Measurements from ENCODE around the gene TJAP1. TPM values are rescaled to one million over a fixed set of nuclear protein-coding genes. Genes with fewer than 3 reads are reported as not detected.

Gene TJAP1
- total and polyA plus RNA-seq, 2 donors (not counting 3 experiments of a cell fraction or from before 2014, with no cell fraction given), result 28.4 to 31.8 TPM

DNA sequence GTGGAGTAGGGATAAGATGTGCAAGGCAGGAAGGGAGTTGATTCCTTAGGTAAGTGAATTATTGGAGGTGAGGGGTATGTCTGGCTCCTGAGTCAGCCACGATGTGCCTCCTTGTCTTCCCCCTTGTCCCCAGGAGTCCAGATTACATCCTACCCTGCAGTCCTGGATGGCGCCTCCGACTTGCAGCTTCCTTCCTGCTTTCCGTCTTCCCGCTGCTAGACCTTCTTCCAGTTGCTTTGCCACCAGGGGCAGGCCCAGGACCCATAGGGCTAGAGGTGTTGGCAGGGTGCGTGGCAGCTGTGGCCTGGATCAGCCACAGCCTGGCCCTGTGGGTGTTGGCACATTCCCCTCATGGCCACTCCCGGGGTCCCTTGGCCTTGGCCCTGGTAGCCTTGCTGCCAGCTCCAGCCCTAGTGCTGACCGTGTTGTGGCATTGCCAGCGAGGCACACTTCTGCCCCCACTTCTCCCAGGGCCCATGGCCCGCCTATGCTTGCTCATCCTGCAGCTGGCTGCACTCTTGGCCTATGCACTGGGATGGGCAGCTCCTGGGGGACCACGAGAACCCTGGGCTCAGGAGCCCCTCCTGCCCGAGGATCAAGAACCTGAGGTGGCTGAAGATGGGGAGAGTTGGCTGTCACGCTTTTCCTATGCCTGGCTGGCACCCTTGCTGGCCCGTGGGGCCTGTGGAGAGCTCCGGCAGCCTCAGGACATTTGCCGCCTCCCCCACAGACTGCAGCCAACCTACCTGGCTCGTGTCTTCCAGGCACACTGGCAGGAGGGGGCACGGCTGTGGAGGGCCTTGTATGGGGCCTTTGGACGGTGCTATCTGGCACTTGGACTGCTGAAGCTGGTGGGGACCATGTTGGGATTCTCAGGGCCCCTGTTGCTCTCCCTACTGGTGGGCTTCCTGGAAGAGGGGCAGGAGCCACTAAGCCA lies 45.1 kb upstream of the TJAP1 start:
- Histone ChIP-seq H3K4me2 (ENCODE audit: insufficient read depth, low read length) (no peak overlapping the region), H3K9me1 (replicated peaks; ENCODE audit: control insufficient read depth, extremely low read depth, insufficient read depth, low read length) (no peaks in the 10 kb centered on the region), H3K9me3 (replicated peaks; ENCODE audit: control insufficient read depth, insufficient read depth, low read length) (no peaks in the 10 kb centered on the region), H3K27me3 (ENCODE audit: control insufficient read depth in 2 of 2, insufficient read depth in 2 of 2, low read length in 2 of 2) (no peaks in the 10 kb centered on the region), H3K4me3 (replicated peaks in 1 of 3; ENCODE audit: insufficient read depth in 1 of 3, low read depth in 1 of 3, low read length in 3 of 3) (no peak overlapping the region), H3K4me1 (ENCODE audit: control insufficient read depth, extremely low read depth, insufficient read depth, low read length) (peaks cover 22% of the 10 kb centered on the region), H3K9ac (replicated peaks; ENCODE audit: extremely low read depth, insufficient read depth, low read length) (no peak overlapping the region), H2AFZ (ENCODE audit: low read depth, low read length) (no peak overlapping the region), H3K36me3 (ENCODE audit: control insufficient read depth in 2 of 2, extremely low read depth in 1 of 2, insufficient read depth in 2 of 2, low read length in 2 of 2) (peaks cover 0 to 16% of the 10 kb centered on the region in 2 experiments), H3K79me2 (ENCODE audit: control insufficient read depth, insufficient read depth, low read length) (peaks cover 9% of the 10 kb centered on the region), H3K27ac (ENCODE audit: insufficient read depth, low read depth, low read length) (no peak overlapping the region), H4K20me1 (replicated peaks; ENCODE audit: control insufficient read depth, extremely low read depth, insufficient read depth, low read length) (no peaks in the 10 kb centered on the region)
- BruUV-seq (replicated peaks), result no TSS peak
- TF ChIP-seq, protein P1, sequence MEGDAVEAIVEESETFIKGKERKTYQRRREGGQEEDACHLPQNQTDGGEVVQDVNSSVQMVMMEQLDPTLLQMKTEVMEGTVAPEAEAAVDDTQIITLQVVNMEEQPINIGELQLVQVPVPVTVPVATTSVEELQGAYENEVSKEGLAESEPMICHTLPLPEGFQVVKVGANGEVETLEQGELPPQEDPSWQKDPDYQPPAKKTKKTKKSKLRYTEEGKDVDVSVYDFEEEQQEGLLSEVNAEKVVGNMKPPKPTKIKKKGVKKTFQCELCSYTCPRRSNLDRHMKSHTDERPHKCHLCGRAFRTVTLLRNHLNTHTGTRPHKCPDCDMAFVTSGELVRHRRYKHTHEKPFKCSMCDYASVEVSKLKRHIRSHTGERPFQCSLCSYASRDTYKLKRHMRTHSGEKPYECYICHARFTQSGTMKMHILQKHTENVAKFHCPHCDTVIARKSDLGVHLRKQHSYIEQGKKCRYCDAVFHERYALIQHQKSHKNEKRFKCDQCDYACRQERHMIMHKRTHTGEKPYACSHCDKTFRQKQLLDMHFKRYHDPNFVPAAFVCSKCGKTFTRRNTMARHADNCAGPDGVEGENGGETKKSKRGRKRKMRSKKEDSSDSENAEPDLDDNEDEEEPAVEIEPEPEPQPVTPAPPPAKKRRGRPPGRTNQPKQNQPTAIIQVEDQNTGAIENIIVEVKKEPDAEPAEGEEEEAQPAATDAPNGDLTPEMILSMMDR (IDR thresholded peaks at IDR 0.05; ENCODE audit: extremely low read depth in 1 of 2, insufficient read depth in 1 of 2, low read depth in 1 of 2, low read length in 2 of 2), result no peak
- CTCF ChIA-PET, result no interaction called here
- dilution Hi-C loops (cut with MboI; ENCODE audit: extremely low pct_ligation_motif_present, low sequenced_read_pairs) (no loop called here), intact Hi-C loops (cut with micrococcal nuclease) (no loop called here)
- DNase-seq (ENCODE audit: low read depth, low spot score) (no peak), FAIRE-seq (no peak)
- POLR2A ChIA-PET, result no interaction called here

DNA sequence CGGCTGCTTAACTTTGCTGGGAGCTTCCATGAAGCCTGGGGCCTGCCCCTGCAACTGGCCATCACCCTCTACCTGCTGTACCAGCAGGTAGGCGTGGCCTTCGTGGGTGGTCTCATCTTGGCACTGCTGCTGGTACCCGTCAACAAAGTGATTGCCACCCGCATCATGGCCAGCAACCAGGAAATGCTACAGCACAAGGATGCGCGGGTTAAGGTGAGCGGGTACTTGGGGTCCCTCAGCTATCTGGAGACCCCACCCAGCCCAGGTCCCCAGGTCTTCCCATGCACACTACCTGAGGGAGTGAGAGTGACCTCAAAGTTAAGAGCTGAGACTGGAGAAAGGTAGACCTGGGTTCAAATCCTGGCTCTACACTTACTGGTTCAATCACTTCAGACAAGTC lies 44.2 kb upstream of the TJAP1 start:
- Histone ChIP-seq H3K9me3 (replicated peaks; ENCODE audit: control insufficient read depth, insufficient read depth, low read length) (no peaks in the 10 kb centered on the region), H3K9me1 (replicated peaks; ENCODE audit: control insufficient read depth, extremely low read depth, insufficient read depth, low read length) (no peaks in the 10 kb centered on the region), H3K36me3 (ENCODE audit: control insufficient read depth in 2 of 2, extremely low read depth in 1 of 2, insufficient read depth in 2 of 2, low read length in 2 of 2) (peaks cover 0 to 16% of the 10 kb centered on the region in 2 experiments), H3K4me2 (ENCODE audit: insufficient read depth, low read length) (no peak overlapping the region), H3K27ac (ENCODE audit: insufficient read depth, low read depth, low read length) (no peak overlapping the region), H3K79me2 (ENCODE audit: control insufficient read depth, insufficient read depth, low read length) (peaks cover 9% of the 10 kb centered on the region), H3K4me1 (ENCODE audit: control insufficient read depth, extremely low read depth, insufficient read depth, low read length) (peaks cover 22% of the 10 kb centered on the region), H2AFZ (ENCODE audit: low read depth, low read length) (no peak overlapping the region), H3K9ac (replicated peaks; ENCODE audit: extremely low read depth, insufficient read depth, low read length) (no peak overlapping the region), H3K4me3 (replicated peaks in 1 of 3; ENCODE audit: insufficient read depth in 1 of 3, low read depth in 1 of 3, low read length in 3 of 3) (no peak overlapping the region), H3K27me3 (ENCODE audit: control insufficient read depth in 2 of 2, insufficient read depth in 2 of 2, low read length in 2 of 2) (no peaks in the 10 kb centered on the region), H4K20me1 (replicated peaks; ENCODE audit: control insufficient read depth, extremely low read depth, insufficient read depth, low read length) (no peaks in the 10 kb centered on the region)
- ChIA-PET POLR2A (no interaction called here), CTCF (interaction anchor here (1.1 kb wide), 1 partner anchor 73 kb away, joined by 3 read pairs; no protein-coding TSS in a partner anchor)
- intact Hi-C loops (cut with micrococcal nuclease) (no loop called here), dilution Hi-C loops (cut with MboI; ENCODE audit: extremely low pct_ligation_motif_present, low sequenced_read_pairs) (no loop called here)
- DNase-seq (ENCODE audit: low read depth, low spot score), result no peak
- no TSS peak for BruUV-seq (replicated peaks)
- TF ChIP-seq EZH2 (IDR thresholded peaks at IDR 0.05; ENCODE audit: borderline replicate concordance, low read depth, low read length, severe bottlenecking), result no peak
- no peak for TF ChIP-seq JUN (IDR thresholded peaks at IDR 0.05; ENCODE audit: borderline replicate concordance, insufficient read depth, insufficient read length, low read depth)
- TF ChIP-seq, protein P1 (IDR thresholded peaks at IDR 0.05; ENCODE audit: extremely low read depth in 1 of 2, insufficient read depth in 1 of 2, low read depth in 1 of 2, low read length in 2 of 2), result no peak
- no peak for TF ChIP-seq FOS (IDR thresholded peaks at IDR 0.05; ENCODE audit: borderline replicate concordance, insufficient read depth, low read length)
- TF ChIP-seq POLR2A (IDR thresholded peaks at IDR 0.05; ENCODE audit: low read depth, low read length), result no peak
- TF ChIP-seq, protein P2, sequence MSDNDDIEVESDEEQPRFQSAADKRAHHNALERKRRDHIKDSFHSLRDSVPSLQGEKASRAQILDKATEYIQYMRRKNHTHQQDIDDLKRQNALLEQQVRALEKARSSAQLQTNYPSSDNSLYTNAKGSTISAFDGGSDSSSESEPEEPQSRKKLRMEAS (IDR thresholded peaks at IDR 0.05; ENCODE audit: insufficient read depth, insufficient read length), result no peak
- TF ChIP-seq GATA2 (IDR thresholded peaks at IDR 0.05; ENCODE audit: insufficient read depth, insufficient read length, low read depth, low read length), result no peak
- no peak for TF ChIP-seq POLR2AphosphoS5 (IDR thresholded peaks at IDR 0.05; ENCODE audit: insufficient read depth, low read depth, low read length)
- TF ChIP-seq MYC (IDR thresholded peaks at IDR 0.05; ENCODE audit: low read depth, low read length), result no peak
- FAIRE-seq, result no peak
